NCI-H146 treated with DMSO at 0.1 percent for 48 hours (cell line): ENCODE results near the gene SORCS2.

Experiments
- DNase-seq: peaks from one replicate; lab custom pipeline; 2025; ENCODE audit not compliant: unreplicated experiment; lab: John Stamatoyannopoulos, UW

SORCS2 gene

DNA sequence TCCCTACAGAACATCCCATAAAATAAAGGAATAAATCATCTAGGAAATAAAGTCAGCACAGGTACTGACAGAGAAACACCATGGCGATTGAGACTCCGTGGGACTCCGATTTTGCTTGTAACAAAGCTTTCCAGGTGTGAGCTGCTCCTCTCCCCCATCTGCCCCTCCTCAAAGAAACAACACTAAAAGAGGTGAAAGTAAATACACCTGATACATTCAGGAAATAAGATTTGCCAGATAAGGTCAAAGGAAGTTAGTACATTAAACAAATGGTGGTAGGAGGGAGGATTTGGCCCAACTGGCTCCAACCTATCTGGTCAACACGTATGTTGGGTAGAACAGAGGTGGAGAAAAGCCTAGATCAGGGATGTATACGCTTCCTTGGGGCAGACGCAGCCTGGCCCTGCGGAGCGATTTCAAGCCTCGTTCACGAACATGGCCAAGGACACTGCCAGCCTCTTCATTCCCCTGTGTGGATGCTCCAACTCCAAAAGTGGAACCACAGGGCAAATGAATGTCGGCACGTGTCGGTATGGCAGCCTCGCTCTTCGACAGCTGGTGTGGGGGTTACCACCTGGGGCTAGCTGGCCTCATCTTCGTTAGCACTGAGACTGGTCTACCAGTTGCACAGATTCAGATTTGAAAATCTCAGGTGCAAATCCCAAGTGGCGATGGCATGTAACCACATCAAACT, 584.8 kb downstream of the SORCS2 start:
- peak; percentile 7 for DNase-seq

DNA sequence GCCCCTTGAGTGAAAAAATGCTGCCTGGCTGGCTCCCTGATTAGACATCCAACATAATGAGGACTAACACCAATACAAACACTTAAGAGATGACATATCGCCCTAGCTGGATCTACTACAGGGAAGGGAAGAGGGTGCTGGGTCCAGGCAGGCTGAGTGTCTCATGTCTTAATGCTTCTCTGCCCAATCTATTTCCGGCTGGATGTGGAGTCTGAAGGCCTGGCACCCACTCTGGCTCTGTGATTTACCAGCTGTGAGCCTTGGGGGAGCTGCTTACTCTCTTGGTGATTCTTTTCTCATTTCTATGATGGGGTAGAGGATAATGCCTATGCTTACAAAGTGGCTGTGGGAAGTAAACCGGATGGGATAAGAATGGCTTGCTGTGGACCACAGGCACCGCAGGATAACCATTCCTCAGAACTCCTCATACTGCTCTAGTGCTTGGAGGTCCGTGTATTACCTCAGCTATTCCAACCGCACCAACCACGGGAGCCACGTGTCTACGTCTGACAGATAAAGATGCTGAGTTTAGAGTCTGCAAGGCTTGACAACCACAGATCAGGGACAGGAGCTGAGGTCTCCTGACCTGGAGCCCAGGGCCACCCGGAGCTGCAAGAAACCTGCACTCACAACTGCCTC, 585.7 kb downstream of the SORCS2 start:
- no peak for DNase-seq

DNA sequence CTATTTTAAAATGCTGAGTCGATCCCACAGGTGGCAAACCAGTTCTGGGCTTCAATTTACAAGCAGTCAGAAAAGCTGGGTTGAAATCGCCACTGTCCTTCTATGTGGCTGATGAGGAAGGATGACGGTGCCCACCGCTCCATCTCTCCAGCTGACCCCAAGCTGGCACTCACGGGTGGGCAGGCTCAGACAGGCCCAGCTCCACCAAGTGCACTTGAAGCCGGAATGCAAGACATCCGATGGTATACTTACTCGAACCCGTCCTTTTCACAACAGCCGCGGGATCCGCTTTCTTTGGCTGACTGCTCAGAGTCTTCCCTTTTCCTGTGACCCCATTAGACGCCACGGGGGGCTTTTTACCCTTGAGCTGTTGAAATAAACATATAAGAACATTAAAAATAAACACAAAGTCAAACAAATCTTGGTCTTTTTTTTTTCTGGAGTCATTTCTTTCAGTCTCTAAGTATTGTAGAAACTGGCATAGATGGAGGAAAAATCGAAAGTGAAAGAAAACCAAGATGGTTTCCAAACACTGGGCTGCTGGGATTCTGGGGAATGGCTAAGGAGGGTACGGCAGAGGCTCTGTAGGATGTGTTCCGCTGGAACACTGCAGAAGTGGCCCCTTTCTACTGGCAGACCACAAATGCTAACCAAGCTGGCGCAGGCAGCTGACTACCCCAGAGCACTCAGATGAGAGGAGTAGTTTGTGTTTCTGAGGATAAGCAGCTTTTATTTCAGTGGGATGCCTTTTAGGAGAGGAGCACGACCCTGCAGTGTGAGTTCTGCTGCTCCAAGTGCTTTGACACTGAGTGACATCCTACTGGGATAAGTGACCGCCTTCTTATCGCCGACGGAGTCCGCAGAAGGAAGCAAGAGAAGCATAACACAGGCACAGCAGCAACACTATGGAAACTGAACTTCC, 586.4 kb downstream of the SORCS2 start:
- DNase-seq: no peak

DNA sequence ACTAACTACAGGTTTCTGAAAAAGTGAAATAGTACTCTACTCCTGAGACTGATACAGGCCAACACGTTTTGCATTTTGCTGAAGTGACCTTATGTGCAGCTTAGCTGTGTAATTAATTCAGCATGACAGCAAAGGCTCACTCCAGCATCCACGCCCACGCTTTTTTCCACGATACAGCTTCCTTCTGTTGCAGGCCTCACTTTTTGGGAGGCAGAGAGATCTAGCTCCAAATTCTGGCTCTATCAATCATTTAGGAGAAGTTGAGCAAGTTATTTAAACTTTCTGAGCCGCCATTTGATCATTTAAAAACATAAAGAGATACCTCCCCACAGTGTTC, 587.1 kb downstream of the SORCS2 start:
- DNase-seq: no peak

DNA sequence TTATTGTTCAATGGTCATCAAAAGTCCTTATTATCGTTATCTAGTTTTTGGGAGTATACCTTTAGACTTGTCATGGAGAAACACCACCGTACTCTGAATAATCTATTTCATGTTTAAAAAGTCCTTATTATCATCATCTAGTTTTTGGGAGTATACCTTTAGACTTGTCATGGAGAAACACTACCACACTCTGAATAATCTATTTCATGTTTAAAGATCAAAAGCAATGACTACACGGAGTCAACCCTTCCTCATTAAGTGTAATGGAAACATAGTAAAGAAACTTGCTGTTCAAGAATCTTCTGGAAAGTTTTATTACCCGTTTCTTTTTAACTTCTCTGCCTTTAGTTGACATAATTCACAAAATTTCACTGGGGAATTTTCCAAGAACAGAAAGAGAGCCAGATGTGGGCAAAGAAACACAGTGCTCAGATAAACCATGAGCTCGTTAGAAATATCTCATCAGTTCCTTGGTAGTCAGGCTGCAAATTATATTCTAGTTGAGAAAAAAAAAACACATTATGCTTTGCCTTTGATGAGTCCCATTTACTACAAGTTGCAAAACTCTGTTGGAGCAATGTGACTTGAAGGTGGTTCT, 588.5 kb downstream of the SORCS2 start:
- DNase-seq: no peak

DNA sequence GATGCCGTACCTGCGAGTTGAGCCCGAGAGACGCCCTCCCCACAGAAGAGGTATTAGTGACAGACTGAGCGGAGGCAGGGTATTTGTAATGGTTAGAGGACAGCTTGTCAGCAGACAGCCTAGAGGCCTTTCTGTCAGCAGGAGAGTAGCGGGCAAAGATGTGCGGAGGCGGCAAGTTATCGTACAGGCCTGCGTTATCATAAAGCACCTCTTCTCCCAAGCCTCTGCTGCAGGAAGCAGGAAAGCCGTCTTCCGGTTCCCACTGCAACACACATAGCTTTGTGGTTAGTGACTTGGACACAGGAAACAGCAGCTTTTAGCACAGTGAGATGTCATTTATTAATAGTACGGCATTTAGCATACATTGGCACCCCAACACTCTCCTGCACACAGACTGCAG, 589.0 kb downstream of the SORCS2 start:
- DNase-seq: no peak

DNA sequence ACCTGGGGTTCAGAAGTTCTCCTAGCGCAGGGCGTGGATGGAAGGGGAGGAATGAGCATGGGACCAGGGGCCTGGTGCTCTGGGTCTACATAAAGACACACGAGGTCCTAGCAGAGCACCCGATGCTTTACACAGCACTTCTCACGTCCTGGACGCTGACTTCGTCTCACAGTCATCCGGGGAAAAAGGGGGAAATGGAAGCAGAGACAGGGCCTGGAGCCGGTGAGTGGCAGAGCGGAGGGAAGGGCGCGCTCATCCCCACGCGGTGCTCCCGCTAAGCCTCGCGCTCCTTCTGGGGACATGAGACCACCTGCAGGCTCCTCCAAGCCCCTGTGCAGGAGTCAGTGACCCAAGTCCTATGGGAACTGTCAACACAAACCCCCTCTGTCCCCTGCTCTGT, 589.7 kb downstream of the SORCS2 start:
- no peak for DNase-seq

DNA sequence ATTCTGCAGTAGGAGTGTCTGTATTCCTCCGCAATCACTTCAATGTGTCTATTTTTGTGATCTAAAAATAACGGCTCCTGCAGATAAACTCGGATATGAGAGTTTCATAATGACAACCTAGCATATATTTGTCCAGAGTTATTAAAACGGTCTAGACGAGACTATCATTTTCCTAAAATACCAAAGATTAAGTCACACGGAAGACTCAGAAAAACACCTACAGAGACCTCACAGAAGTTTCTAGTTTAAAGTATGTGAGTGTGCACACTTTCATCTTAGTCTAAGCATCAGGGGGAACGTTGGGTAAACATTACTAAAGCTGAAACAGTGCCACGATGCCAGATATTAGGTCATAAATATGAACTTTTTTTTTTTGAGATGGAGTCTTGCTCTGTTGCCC, 590.4 kb downstream of the SORCS2 start:
- DNase-seq: no peak

DNA sequence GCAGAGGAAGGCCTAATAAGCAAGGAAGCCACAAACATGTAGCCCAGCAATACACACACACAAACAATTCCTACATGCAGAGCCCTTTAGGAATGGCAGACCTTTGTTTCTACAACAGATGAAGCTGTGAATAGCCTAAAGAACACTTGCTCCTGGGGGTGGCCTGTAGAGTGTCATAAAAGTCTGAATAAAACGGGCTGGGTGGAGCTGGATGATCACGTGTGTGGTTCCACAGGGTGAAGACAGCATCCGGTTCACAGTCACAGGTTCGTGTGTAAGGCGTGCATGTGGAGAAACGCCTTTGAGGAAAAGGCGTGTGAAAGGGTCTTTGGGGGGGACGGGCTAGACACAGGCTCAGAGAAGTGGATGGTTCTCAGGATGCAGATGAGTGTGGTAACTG, 591.2 kb downstream of the SORCS2 start:
- no peak for DNase-seq

DNA sequence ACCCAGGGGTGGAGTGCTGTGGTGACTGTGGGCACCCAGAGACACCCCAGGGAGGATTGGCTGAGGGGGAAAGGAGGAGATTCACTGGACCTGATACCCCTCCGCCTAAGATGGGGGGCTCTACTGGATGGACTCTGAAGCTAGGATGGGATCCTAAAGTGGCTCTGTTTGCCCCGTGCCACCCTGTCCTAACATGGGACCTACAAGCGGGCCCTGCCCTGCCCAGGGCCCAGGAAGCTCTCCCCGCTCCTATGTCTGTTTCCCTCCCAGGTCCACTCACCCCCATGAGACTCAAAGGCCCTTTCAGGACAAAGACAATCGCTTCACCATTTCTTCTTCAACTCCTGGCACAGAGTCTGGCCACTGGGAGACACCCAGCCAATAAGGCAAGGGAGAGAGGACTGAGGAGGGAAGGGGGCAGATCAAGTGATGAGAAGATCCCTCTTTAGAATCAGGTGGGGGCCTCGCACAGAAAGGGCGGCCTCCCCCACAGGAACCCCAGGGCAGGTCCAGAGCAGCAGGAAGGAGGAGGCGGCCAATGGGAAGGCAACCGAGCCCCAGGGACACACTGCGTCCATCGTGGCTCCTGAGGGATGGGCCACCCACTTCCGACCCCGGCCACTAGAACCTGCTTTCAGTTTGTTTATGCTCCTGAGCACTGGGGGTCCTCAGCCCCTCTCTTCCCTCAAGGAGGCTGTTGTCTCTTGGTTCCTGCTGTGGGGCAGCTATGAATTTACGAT, 592.0 kb downstream of the SORCS2 start:
- DNase-seq: no peak

DNA sequence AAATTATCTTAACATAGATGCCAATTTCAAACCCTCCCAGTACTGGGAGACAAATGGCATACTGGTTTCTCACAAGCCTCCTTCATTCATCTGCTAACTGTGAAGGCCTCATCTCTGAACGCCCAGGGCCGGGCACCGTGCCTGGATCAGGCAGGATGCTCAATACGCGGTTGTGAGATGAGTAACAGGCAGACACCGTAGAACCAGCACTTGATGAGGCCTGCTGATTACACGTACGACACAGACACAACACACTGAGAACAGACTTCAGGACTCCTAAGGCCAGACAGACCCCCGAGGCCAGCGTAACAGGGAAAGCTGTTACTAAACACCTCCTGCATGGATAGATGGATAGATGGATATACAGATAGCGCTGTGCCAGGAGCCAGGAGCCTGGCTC, 592.7 kb downstream of the SORCS2 start:
- no peak for DNase-seq

DNA sequence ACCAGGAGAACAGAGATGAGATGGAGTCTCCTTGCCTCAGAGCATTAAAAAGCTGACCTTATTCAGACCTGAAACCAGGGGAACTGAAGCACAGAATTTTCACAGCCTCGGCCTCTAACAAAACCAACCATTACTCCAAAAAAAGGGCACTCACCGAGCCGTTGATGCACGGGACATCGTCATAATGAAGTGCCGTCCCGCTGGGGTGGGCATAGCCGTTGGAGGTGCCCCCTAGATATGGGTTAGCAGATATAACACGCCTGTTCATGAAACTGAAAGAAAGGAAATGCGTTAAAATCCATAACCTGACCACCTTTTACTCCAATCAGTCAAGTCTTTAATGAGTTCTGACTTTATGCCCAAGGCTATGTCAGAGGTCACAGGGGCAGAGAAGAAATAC, 593.7 kb downstream of the SORCS2 start:
- DNase-seq: no peak

DNA sequence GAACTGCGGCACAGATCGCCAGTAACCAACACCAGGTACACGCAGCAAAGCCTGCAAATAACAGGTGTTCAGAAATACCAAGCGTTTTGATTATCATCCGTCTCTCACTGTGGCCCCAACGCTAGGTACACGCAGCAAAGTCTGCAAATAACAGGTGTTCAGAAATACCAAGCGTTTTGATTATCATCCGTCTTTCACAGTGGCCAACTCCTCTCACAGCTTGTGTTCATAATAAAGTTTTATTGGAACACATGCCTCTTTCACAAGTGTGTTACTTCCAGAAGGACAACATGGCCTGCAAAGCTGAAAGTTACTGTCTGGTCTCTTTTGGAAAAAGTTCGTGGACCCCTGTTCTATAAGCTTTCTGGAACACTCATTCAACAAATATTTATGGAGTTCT, 594.2 kb downstream of the SORCS2 start:
- DNase-seq: no peak

DNA sequence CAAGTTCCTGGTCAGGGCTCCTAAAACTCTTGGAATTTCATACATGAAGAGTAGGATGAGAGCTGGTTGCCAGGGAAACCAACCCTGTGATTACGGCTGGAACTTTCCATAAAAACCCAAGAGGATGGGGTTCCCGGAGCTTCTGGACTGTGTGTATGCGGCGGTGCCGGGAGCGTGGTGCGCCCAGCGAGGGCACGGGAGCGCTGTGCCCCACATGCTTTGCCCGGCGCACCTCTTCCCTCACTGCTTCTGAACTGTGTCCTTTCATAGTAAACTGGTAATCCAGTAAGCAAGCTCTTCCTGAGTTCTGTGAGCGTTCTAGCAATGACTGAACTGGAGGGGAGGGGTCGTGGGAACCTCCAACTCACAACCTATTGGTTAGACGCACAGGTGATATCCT, 594.7 kb downstream of the SORCS2 start:
- DNase-seq: no peak

DNA sequence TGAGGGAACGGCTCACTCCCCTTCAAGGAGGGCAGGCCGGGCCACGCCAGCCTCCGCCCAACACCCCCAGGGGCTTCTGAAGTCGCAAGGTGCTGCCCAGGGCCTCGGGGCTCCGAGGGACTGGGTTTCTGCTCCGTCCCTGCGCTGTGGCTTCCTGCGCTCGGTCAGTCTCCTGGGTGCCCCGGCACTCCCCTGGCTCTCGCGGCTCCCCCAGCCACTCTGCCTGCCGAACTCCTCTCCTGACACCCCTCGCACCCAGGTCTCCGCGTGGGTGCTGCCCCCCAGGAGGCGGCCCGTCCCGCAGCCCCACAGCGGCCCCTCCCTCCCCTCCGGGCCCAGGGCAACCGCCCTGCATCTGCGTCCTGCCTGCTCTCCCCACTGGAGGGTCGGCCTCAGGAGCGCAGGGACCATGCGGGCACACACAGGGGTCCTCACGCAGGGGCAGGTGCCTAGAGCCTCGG, 595.4 kb downstream of the SORCS2 start:
- DNase-seq: no peak

DNA sequence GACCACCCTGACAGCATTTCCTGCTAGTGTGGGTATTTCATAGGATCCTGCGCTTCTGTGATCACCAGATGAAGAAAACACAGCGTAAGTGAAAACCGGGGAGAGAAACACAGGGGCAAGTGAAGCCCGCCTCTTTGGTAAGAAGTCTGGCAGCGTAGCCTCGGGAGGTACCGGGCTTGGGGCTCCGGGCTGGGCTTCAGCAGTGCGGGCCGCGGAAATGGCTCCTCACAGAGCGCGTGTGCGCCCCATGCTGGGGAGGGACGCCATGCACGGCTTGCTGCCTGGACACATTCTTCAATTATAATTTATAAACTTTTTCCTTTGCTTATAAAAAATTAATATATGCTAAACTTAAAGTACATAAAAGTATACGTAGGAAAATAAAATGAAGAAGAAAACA, 595.9 kb downstream of the SORCS2 start:
- no peak for DNase-seq

DNA sequence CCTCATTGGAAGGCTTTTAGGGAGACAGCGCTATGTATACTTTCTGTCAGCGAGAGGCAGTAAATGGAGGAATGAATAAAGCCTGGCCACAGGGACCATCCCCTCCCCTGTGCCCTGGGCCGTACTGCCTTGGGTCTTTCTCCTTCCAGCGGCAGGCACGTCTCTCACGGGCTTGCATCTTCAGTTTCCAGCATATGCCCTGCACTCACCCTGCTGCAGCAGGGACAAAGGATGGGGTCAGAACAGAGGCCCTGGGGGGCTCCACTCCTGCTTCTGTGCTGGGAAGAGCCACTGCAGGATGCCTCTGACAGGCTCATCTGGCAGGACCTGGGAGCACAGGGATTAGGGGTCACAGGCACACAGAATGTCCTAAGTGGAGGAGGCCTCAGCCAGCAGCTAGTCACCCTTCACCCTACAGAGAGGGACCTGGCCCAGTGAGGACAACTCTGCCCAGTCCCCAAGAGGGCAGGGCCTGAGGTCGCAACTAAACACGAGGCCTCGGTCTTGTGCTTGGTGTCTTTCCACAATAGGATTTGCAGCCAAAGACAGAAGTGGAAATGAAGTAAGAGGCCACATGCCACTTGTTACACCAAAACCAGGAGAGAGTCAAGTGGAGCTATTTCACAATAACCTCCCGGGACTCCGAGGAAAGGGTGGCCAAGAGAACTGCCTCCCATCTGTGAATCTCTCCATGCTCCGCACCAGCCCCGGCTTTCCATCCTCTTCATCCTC, 596.5 kb downstream of the SORCS2 start:
- no peak for DNase-seq

DNA sequence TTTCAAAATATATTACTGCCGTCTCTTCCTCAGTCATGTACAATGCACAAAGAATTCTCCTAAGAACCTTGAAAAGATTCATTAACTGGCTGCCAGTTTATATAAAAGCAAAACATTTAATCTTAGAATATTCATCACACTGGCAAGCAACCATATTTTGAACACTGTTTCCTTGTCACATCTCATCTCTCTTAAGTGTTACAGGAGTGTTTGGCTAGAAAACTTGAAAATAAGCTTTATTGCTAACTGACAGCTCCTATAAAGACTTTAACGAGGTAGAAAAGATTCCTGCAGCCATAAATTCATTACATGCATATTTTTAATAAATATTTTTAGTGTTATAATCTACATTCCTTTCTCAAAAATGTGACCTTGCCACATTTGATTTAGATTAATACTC, 597.7 kb downstream of the SORCS2 start:
- DNase-seq: no peak

DNA sequence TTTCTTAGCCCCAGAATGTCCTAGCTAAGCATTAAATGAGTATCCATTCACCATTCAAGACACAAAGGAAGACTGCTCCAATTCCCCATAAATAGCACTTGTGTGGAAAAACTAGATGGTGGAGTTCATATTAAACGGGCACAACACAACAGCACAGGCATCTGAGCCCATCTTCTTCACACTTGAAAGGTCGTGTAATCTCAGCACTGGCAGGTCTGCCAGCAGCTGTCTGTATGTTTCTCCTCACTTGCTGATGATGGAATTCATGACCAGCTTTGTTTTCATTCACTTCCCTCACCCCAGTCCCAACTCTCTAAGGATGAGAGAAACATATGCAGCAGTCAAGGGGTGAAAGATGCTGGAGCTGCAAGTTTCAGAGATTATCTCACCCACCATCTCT, 598.7 kb downstream of the SORCS2 start:
- DNase-seq: no peak
